Esophagus squamous epithelium (tissue), 5 donors: Measurements from ENCODE around the gene PODXL. TPM values are rescaled to one million over a fixed set of nuclear protein-coding genes. Genes with fewer than 3 reads are reported as not detected.

Experiments used
- DNase-seq: peaks from one replicate; lab custom pipeline; 2025; lab: John Stamatoyannopoulos, UW
- H3K27ac ChIP-seq, 4 donors: fragments of 200-600 bp; sonication (generic); one replicate each; pipeline ENCODE4 v1.5.1; 2016 to 2019; ENCODE audit warnings: mild to moderate bottlenecking in 1 of 4
- H3K27me3 ChIP-seq, 4 donors: fragments of 200-600 bp; sonication (generic); 1 replicate in 3 of 4; 2 replicates in 1 of 4; pipeline versions ENCODE4 v1.5.1 to v1.6.0; 2017 to 2021; ENCODE audit warnings: antibody characterized with exemption in 1 of 4
- H3K36me3 ChIP-seq, 3 donors: fragments of 200-600 bp; sonication (generic); one replicate each; pipeline ENCODE4 v1.5.1; 2016 to 2019
- H3K4me1 ChIP-seq, 3 donors: fragments of 200-600 bp; sonication (generic); one replicate each; pipeline ENCODE4 v1.5.1; 2017 to 2019
- H3K4me3 ChIP-seq, 4 donors: fragments of 200-600 bp; sonication (generic); 1 replicate in 3 of 4; 2 replicates in 1 of 4; pipeline ENCODE4 v1.5.1; 2016 to 2019; ENCODE audit warnings: mild to moderate bottlenecking in 2 of 4, moderate library complexity in 1 of 4
- H3K9me3 ChIP-seq, 3 donors: fragments of 200-600 bp; sonication (generic); one replicate each; pipeline ENCODE4 v1.5.1; 2016 to 2019
- CTCF ChIP-seq, 6 experiments: fragments of 450-650 bp in 4 of 6; fragments of 200-600 bp in 2 of 6; sonication (generic) in 2 of 6; IDR thresholded peaks; one replicate each; pipeline ENCODE4 v1.5.1; 2016 to 2019; ENCODE audit warnings: antibody characterized with exemption in 6 of 6, mild to moderate bottlenecking in 4 of 6, moderate library complexity in 4 of 6
- POLR2A ChIP-seq, 4 donors: fragments of 450-650 bp; IDR thresholded peaks; one replicate each; pipeline ENCODE4 v1.6.1; 2017; ENCODE audit warnings: antibody characterized with exemption in 4 of 4, mild to moderate bottlenecking in 4 of 4, moderate library complexity in 3 of 4
- WGBS, 2 donors: methylation state at CpG; one replicate each; pipeline ENCODE4 v1.1.5; 2018; 5-methylcytosine and 5-hydroxymethylcytosine counted together
- intact Hi-C: fragments of 100-400 bp; cut with DNase I; formaldehyde crosslinking; loops from one replicate; pipeline ENCODE4 v1.15.0; 2022
- total RNA-seq, 4 donors: library from RNA; depleted of rRNA; stranded (reverse); fragments of >200 nt; gene quantifications; one replicate each; pipeline ENCODE4 v1.1.0, GENCODE V29; 2016
- donor health status: DM: yes; HTN: yes; CAD: no.

PODXL gene
- total RNA-seq, 4 donors from 2014 or later, result 5.0 to 22.3 (median 7.6) TPM

GRCh38 chr7:131459256-131459655 lies 97.2 kb downstream of the PODXL start:
- H3K9me3 ChIP-seq, result no peaks in the 10 kb centered on the region
- no peaks in the 10 kb centered on the region for H3K27me3 ChIP-seq
- intact Hi-C loops, result no loop called here
- H3K27ac ChIP-seq, result no peak overlapping the region
- no peaks in the 10 kb centered on the region for H3K4me1 ChIP-seq
- no peak overlapping the region for H3K4me3 ChIP-seq
- DNase-seq, result no peak
- TF ChIP-seq CTCF (IDR thresholded peaks at IDR 0.05) (no peak), POLR2A (IDR thresholded peaks at IDR 0.05) (no peak)
- 100% methylated on average over 1 of the region's 1 CpG for WGBS, 2 donors
- peaks cover 0 to 60% (median 0%) of the 10 kb centered on the region in 3 donors for H3K36me3 ChIP-seq

- Histone ChIP-seq H3K9me3 (no peaks in the 10 kb centered on the region), H3K4me3 (no peak overlapping the region), H3K27me3 (no peaks in the 10 kb centered on the region), H3K27ac (no peak overlapping the region), H3K4me1 (no peaks in the 10 kb centered on the region), H3K36me3 (peaks cover 0 to 36% (median 0%) of the 10 kb centered on the region in 3 donors)
- TF ChIP-seq POLR2A (IDR thresholded peaks at IDR 0.05) (no peak), CTCF (IDR thresholded peaks at IDR 0.05) (no peak)
- intact Hi-C loops, result no loop called here
- WGBS, 2 donors, result 95 to 98% methylated on average over 3 of the region's 3 CpGs
- no peak for DNase-seq
Observed at GRCh38 chr7:131456338-131456737, 100.1 kb downstream of the PODXL start.

- no peaks in the 10 kb centered on the region for H3K9me3 ChIP-seq
- H3K27ac ChIP-seq, result no peak overlapping the region
- H3K4me3 ChIP-seq, result no peak overlapping the region
- H3K4me1 ChIP-seq, result no peaks in the 10 kb centered on the region
- intact Hi-C loops, result no loop called here
- peaks cover 0 to 31% (median 0%) of the 10 kb centered on the region in 3 donors for H3K36me3 ChIP-seq
- no peak for DNase-seq
- TF ChIP-seq CTCF (IDR thresholded peaks at IDR 0.05) (no peak), POLR2A (IDR thresholded peaks at IDR 0.05) (no peak)
- 85 to 89% methylated on average over 5 to 7 of the region's 7 CpGs for WGBS, 2 donors
- H3K27me3 ChIP-seq, result no peaks in the 10 kb centered on the region
Observed at GRCh38 chr7:131455546-131455945, 100.9 kb downstream of the PODXL start.

GRCh38 chr7:131455001-131455400 lies 101.4 kb downstream of the PODXL start:
- 82 to 90% methylated on average over 2 of the region's 2 CpGs for WGBS, 2 donors
- no peak for DNase-seq

GRCh38 chr7:131454498-131454897 lies 101.9 kb downstream of the PODXL start:
- H3K36me3 ChIP-seq, result peaks cover 0 to 38% (median 3%) of the 10 kb centered on the region in 3 donors
- H3K9me3 ChIP-seq, result no peaks in the 10 kb centered on the region
- H3K4me1 ChIP-seq, result no peaks in the 10 kb centered on the region
- DNase-seq, result no peak
- WGBS, 2 donors, result 94 to 100% methylated on average over 1 of the region's 1 CpG
- no peaks in the 10 kb centered on the region for H3K27me3 ChIP-seq
- H3K27ac ChIP-seq, result no peak overlapping the region
- intact Hi-C loops, result no loop called here
- TF ChIP-seq POLR2A (IDR thresholded peaks at IDR 0.05), result no peak
- TF ChIP-seq CTCF (IDR thresholded peaks at IDR 0.05), result no peak
- H3K4me3 ChIP-seq, result no peak overlapping the region

More at GRCh38 chr7:131455001-131455400, 101.4 kb downstream of the PODXL start:
- intact Hi-C loops, result no loop called here
- TF ChIP-seq CTCF (IDR thresholded peaks at IDR 0.05), result no peak
- TF ChIP-seq POLR2A (IDR thresholded peaks at IDR 0.05), result no peak
- Histone ChIP-seq H3K27me3 (no peaks in the 10 kb centered on the region), H3K4me3 (no peak overlapping the region), H3K4me1 (no peaks in the 10 kb centered on the region), H3K36me3 (peaks cover 0 to 33% (median 0%) of the 10 kb centered on the region in 3 donors), H3K27ac (no peak overlapping the region), H3K9me3 (no peaks in the 10 kb centered on the region)

Other genes with a start within 250 kb of the PODXL start
- 10 to 100 TPM; 15.2 to 42.3 (median 24.0) TPM for gene MKLN1, start 228.8 kb downstream of the PODXL start, total RNA-seq